Progenitor cell of endocrine pancreas (in vitro differentiated cells): ENCODE data around the gene ATP8A2. TPM values are rescaled to one million over a fixed set of nuclear protein-coding genes. Genes with fewer than 3 reads are reported as not detected.

Source experiments
- DNase-seq: peaks from one replicate; pipeline ENCODE4 v3.0.0; 2021; ENCODE audit warnings: low spot score; ENCODE audit not compliant: unreplicated experiment
- H3K27ac Mint-ChIP-seq: 2 replicates; pipeline ENCODE4 v1.8.0; 2021; ENCODE audit warnings: mild to moderate bottlenecking, moderate library complexity, mixed read lengths
- H3K27me3 Mint-ChIP-seq: 2 replicates; pipeline ENCODE4 v1.8.0; 2021; ENCODE audit warnings: mixed read lengths
- H3K36me3 Mint-ChIP-seq: 2 replicates; pipeline ENCODE4 v1.8.0; 2022; ENCODE audit warnings: mixed read lengths; ENCODE audit not compliant: insufficient read depth
- H3K4me1 Mint-ChIP-seq: 2 replicates; pipeline ENCODE4 v1.8.0; 2021; ENCODE audit warnings: low read depth, mixed read lengths
- H3K4me3 Mint-ChIP-seq: 2 replicates; pipeline ENCODE4 v1.8.0; 2021; ENCODE audit warnings: low read depth, mild to moderate bottlenecking, moderate library complexity, mixed read lengths
- H3K9me3 Mint-ChIP-seq: 2 replicates; pipeline ENCODE4 v1.8.0; 2021; ENCODE audit warnings: low read depth, mixed read lengths
- total RNA-seq: library from RNA; stranded (reverse); gene quantifications from 2 replicates; pipeline ENCODE4 v1.2.1, GENCODE V29; 2021
- TF ChIP-seq, protein P1 (sequence below): fragments of 200-600 bp; sonication (generic); IDR thresholded peaks from one replicate; pipeline ENCODE4 v1.5.0; 2021; ENCODE audit warnings: antibody characterized with exemption, mild to moderate bottlenecking; ENCODE audit not compliant: unreplicated experiment

The ATP8A2 gene
- total RNA-seq, 1 donor from 2014 or later: 0.38 TPM

DNA sequence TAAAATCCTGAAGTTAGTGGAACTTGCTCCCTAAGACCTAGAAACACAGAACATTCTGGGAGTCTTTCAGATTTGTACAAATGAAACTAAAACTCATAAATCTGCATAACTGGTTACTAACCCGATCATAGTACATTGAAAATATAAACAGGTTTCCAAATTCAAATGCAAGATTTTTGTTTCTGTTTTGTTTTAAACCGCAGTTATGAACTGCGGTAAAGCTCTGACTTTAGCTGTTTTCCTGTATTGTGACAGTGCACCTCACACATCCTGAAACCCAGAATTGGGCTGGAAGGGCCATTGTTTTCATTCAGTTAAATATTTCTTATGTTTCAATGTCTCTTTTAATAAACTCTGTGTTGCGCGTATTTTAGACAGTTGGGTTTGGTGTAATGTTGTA is 475.4 kb downstream of the ATP8A2 start:
- Mint-ChIP-seq H3K4me1 (no peaks in the 10 kb centered on the region), H3K9me3 (peaks cover under 1% of the 10 kb centered on the region), H3K27me3 (peaks cover 9% of the 10 kb centered on the region), H3K36me3 (no peaks in the 10 kb centered on the region), H3K27ac (no peak overlapping the region), H3K4me3 (no peak overlapping the region)
- TF ChIP-seq, protein P1, sequence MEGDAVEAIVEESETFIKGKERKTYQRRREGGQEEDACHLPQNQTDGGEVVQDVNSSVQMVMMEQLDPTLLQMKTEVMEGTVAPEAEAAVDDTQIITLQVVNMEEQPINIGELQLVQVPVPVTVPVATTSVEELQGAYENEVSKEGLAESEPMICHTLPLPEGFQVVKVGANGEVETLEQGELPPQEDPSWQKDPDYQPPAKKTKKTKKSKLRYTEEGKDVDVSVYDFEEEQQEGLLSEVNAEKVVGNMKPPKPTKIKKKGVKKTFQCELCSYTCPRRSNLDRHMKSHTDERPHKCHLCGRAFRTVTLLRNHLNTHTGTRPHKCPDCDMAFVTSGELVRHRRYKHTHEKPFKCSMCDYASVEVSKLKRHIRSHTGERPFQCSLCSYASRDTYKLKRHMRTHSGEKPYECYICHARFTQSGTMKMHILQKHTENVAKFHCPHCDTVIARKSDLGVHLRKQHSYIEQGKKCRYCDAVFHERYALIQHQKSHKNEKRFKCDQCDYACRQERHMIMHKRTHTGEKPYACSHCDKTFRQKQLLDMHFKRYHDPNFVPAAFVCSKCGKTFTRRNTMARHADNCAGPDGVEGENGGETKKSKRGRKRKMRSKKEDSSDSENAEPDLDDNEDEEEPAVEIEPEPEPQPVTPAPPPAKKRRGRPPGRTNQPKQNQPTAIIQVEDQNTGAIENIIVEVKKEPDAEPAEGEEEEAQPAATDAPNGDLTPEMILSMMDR: no peak
- no peak for DNase-seq

DNA sequence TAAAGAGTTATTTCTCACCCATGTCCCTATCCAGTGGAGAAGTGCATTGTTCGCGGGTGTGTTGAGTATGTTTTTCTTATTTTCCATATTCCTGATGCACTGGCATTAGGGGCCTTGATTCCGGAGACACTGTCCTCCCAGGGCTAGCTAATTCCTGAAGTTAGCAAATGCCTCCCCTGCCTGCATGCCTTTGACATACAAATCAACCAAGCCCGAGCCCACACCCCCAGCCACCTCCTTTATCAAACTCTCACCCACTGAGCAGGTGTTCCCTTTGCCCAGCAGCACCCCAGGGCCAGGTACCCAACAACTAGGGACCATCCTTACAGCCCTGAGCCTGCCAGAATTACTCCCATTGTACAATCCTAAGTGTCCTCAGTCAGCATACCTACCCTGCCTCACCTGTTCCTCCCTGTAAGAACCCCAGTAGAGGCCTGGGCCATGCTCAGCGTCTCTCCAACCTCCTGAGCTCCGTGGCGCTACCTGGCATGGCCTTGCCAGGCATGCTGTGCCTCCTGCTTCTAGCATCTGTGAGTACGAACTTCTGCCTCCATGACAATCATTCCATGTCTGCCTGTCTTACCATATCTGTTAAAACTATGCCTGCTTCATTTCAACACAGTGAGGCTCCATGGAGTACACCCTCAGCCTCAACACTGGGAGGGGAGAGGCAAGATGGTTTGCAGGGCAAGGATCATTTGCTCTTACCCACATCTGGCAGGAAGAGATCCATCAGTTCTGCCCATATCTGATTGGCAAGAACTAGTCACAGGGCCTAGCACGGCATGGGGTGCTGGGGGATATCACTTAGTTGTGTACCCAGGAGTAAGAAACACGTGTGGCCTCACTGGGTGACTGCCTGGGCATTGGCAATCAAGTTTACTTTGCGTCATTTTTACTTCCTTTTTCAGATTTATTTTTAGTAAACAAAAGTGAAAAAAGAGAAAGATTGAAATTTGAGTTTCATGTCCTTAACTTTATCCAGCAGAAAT is 476.2 kb downstream of the ATP8A2 start:
- Mint-ChIP-seq H3K27ac (peak overlapping the region; percentile 14), H3K36me3 (no peaks in the 10 kb centered on the region), H3K4me3 (no peak overlapping the region), H3K4me1 (no peaks in the 10 kb centered on the region), H3K27me3 (peaks cover 9% of the 10 kb centered on the region), H3K9me3 (no peaks in the 10 kb centered on the region)
- TF ChIP-seq, protein P1: no peak
- no peak for DNase-seq

DNA sequence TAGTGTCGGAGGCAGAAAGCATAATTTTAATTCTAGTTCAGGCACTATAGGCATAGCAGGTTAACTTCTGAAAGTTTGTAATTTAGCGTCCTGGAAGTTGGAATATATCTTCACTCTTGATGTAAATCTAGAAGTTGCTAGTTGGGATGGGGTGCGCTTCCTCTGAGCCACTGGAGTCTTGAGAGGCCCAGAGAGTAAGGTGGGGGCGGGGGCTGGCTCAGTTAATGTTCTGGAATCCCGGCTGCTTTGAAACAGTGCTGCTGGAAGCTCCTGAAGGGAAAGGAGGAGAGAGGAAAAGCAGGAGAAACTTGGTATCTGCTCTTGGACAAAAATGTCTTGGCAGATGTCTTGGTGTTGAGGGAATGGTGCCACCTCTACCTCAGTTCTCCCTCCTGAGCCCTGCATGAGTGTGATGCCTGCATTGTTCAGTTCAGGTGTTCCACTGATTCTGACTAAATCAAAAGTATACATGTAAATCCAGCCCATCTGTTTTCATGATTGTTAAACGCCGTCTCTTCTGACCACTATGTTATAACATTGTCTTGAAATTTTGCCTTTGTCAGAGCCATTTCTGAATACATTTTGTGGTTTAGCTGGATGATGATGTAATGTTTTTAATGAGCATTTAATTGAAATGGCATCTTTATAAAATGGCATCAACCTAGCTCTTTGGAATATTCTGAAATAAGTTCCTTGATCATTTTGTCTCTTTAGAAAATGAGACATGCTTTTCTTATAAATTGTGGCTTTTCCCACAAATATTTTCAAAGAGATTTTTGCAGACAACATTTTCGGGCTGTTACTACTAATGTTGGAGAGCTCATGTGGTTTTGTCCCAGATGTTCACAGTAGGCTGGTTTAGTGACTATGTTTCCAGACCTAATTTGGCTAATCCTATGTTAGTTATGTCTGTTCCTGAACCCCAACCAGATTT is 477.3 kb downstream of the ATP8A2 start:
- Mint-ChIP-seq H3K27ac (peak overlapping the region; percentile 51), H3K4me1 (no peaks in the 10 kb centered on the region), H3K27me3 (peaks cover 10% of the 10 kb centered on the region), H3K4me3 (no peak overlapping the region), H3K9me3 (no peaks in the 10 kb centered on the region), H3K36me3 (no peaks in the 10 kb centered on the region)
- DNase-seq: no peak
- TF ChIP-seq, protein P1: no peak

DNA sequence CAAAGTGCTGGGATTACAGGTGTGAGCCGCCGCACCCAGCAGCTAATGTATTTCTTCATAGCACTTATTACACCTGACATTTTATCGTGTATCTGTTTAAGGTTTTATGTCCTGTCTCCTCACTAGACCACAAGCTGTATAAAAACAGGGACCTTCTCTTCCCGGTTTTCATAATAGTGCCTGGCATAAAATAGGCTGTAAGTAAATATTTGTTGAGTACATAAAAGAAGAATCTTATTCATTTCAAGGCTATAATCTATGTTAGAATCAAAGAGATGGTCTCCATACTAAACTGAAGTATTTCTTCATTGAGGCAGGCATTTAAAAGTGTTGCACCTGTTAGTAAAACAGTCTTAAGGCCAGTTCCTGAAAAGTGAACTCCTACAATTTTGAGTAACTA is 486.1 kb downstream of the ATP8A2 start:
- peaks cover 5% of the 10 kb centered on the region for H3K4me1 Mint-ChIP-seq
- no peak overlapping the region for H3K27ac Mint-ChIP-seq
- H3K27me3 Mint-ChIP-seq: peaks cover 10% of the 10 kb centered on the region
- H3K36me3 Mint-ChIP-seq: no peaks in the 10 kb centered on the region
- no peak overlapping the region for H3K4me3 Mint-ChIP-seq
- TF ChIP-seq, protein P1: no peak
- H3K9me3 Mint-ChIP-seq: no peaks in the 10 kb centered on the region
- DNase-seq: no peak

DNA sequence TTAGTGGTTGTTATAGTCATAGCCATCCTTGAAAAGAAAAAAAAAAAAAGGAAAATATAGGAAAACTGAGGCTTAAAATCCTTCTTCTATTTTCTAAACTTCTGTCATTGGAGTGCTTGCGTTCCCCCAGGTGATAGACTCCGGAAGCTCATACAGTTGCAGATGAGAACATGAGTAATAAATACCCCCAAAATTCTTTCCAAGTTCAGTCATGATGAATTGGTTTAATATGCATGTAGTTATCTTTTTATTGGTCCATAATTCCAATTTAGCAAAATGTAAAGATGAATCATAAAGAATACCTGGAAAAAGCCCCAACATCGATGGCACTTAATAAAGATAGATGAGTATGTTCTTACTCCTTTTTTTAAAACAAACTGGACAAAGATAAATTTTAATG is 487.8 kb downstream of the ATP8A2 start:
- H3K36me3 Mint-ChIP-seq: no peaks in the 10 kb centered on the region
- DNase-seq: no peak
- peaks cover 11% of the 10 kb centered on the region for H3K27me3 Mint-ChIP-seq
- H3K4me3 Mint-ChIP-seq: no peak overlapping the region
- TF ChIP-seq, protein P1: no peak
- H3K4me1 Mint-ChIP-seq: peaks cover 5% of the 10 kb centered on the region
- no peak overlapping the region for H3K27ac Mint-ChIP-seq
- no peaks in the 10 kb centered on the region for H3K9me3 Mint-ChIP-seq
